IMR-90 (cell line): ENCODE results near the gene LDB1. TPM values are rescaled to one million over a fixed set of nuclear protein-coding genes. Genes with fewer than 3 reads are reported as not detected.
A peak's percentile ranks its signal among the peaks of the same experiment; 100 is the strongest.

Experiments used
- ATAC-seq: fragments of 200-7000 bp; cut with Tn5 transposase; 2 replicates; pipeline ENCODE4 v1.9.1; 2020; ENCODE audit warnings: low read depth, mild to moderate bottlenecking, moderate library complexity
- BruUV-seq: library from RNA; stranded (reverse); fragments of 400-500 nt; replicated peaks from 2 replicates; lab custom pipeline; 2021; lab: Mats Ljungman, UMichigan
- CTCF ChIA-PET: fragments of 300-600 bp; formaldehyde crosslinking; extraction: SDS; loops from one replicate; lab custom pipeline; 2021; ENCODE audit warnings: antibody characterized with exemption; lab: Yijun Ruan, JAX
- POLR2A ChIA-PET: fragments of 300-600 bp; sonication (Branson Sonifier 250); formaldehyde crosslinking; loops from one replicate; lab custom pipeline; 2022; ENCODE audit warnings: antibody characterized with exemption; ENCODE audit not compliant: unreplicated experiment; lab: Charles Lee
- DNase-seq: peaks from one replicate; pipeline ENCODE4 v3.0.0; 2013
- H2AFZ ChIP-seq: replicated peaks from 2 replicates; pipeline ENCODE3; 2013; ENCODE audit warnings: low read length, mild to moderate bottlenecking; ENCODE audit not compliant: poor library complexity
- H2AK5ac ChIP-seq: 2 replicates; pipeline ENCODE4 v1.6.1; 2013; ENCODE audit warnings: low read depth, low read length, inconsistent platforms
- H2AK9ac ChIP-seq: replicated peaks from 2 replicates; pipeline ENCODE3; 2013; ENCODE audit warnings: mild to moderate bottlenecking, low read depth, low read length, moderate library complexity; ENCODE audit not compliant: poor library complexity
- H2BK120ac ChIP-seq: 2 replicates; pipeline ENCODE4 v1.6.1; 2013; ENCODE audit warnings: low read depth, low read length, inconsistent platforms
- H2BK15ac ChIP-seq: 3 replicates; pipeline ENCODE4 v1.6.1; 2013; ENCODE audit warnings: low read depth, low read length, inconsistent platforms
- H2BK20ac ChIP-seq: 2 replicates; pipeline ENCODE4 v1.6.1; 2013; ENCODE audit warnings: low read depth, mild to moderate bottlenecking, inconsistent platforms, low read length, moderate library complexity
- H2BK5ac ChIP-seq: 2 replicates; pipeline ENCODE4 v1.6.1; 2013; ENCODE audit warnings: mild to moderate bottlenecking, low read depth, low read length, inconsistent platforms; ENCODE audit not compliant: poor library complexity, severe bottlenecking
- H3K14ac ChIP-seq: replicated peaks from 2 replicates; pipeline ENCODE4 v1.6.1; 2013; ENCODE audit warnings: low read depth, low read length, inconsistent platforms
- H3K18ac ChIP-seq: 2 replicates; pipeline ENCODE4 v1.6.1; 2013; ENCODE audit warnings: low read depth, low read length, control low read depth
- H3K23ac ChIP-seq: 2 replicates; pipeline ENCODE4 v1.6.1; 2013; ENCODE audit warnings: low read depth, low read length, inconsistent platforms
- H3K27ac ChIP-seq: 2 replicates; pipeline ENCODE4 v1.5.1; 2013; ENCODE audit warnings: mild to moderate bottlenecking, control low read depth, low read length; ENCODE audit not compliant: insufficient read depth
- H3K27me3 ChIP-seq: 2 replicates; pipeline ENCODE4 v1.6.1; 2013; ENCODE audit warnings: low read length; ENCODE audit not compliant: control insufficient read depth, insufficient read depth
- H3K36me3 ChIP-seq: 2 replicates; pipeline ENCODE4 v1.6.1; 2013; ENCODE audit warnings: low read length, mixed read lengths; ENCODE audit not compliant: control insufficient read depth, insufficient read depth
- H3K4ac ChIP-seq: 2 replicates; pipeline ENCODE4 v1.6.1; 2013; ENCODE audit warnings: low read depth, low read length, inconsistent platforms
- H3K4me1 ChIP-seq: 2 replicates; pipeline ENCODE4 v1.6.1; 2013; ENCODE audit warnings: low read length, mixed read lengths; ENCODE audit not compliant: control insufficient read depth, insufficient read depth
- H3K4me2 ChIP-seq: 2 replicates; pipeline ENCODE4 v1.6.1; 2013; ENCODE audit warnings: low read depth, mild to moderate bottlenecking, control low read depth, low read length, moderate library complexity
- H3K4me3 ChIP-seq: 2 replicates; pipeline ENCODE4 v1.5.1; 2013; ENCODE audit warnings: low read depth, mild to moderate bottlenecking, control low read depth, low read length, moderate library complexity; ENCODE audit not compliant: insufficient read depth
- H3K56ac ChIP-seq: 2 replicates; pipeline ENCODE4 v1.6.1; 2013; ENCODE audit warnings: low read length, inconsistent platforms; ENCODE audit not compliant: insufficient read depth; ENCODE audit errors: extremely low read depth
- H3K79me1 ChIP-seq, 2 experiments: 2 replicates each; pipeline ENCODE4 v1.6.1; 2013; ENCODE audit warnings: low read length in 2 of 2, inconsistent platforms in 1 of 2, low read depth in 1 of 2
- H3K9ac ChIP-seq: 2 replicates; pipeline ENCODE4 v1.6.1; 2013; ENCODE audit warnings: low read depth, low read length, control low read depth
- H3K9me1 ChIP-seq: 2 replicates; pipeline ENCODE4 v1.6.1; 2013; ENCODE audit warnings: low read length, inconsistent platforms; ENCODE audit not compliant: insufficient read depth
- H3K9me3 ChIP-seq: 2 replicates; pipeline ENCODE4 v1.6.1; 2013; ENCODE audit warnings: low read length; ENCODE audit not compliant: control insufficient read depth, insufficient read depth
- H4K20me1 ChIP-seq: 2 replicates; pipeline ENCODE4 v1.6.1; 2013; ENCODE audit warnings: low read length, inconsistent platforms; ENCODE audit not compliant: insufficient read depth
- H4K5ac ChIP-seq: 2 replicates; pipeline ENCODE4 v1.6.1; 2013; ENCODE audit warnings: mild to moderate bottlenecking, low read depth, low read length, control low read depth
- H4K8ac ChIP-seq, 2 experiments: 2 replicates each; pipeline ENCODE4 v1.6.1; 2013; ENCODE audit warnings: low read depth in 2 of 2, low read length in 2 of 2, control low read depth in 1 of 2, inconsistent platforms in 1 of 2
- H4K91ac ChIP-seq: 2 replicates; pipeline ENCODE4 v1.6.1; 2013; ENCODE audit warnings: low read depth, low read length, inconsistent platforms; ENCODE audit not compliant: insufficient read depth
- CEBPB ChIP-seq: IDR thresholded peaks from 2 replicates; pipeline ENCODE4 v1.6.1; 2012; ENCODE audit warnings: low read depth, low read length, improper control_type of control experiment
- POLR2A ChIP-seq: IDR thresholded peaks from 2 replicates; pipeline ENCODE4 v1.6.1; 2012; ENCODE audit warnings: mild to moderate bottlenecking, low read depth, low read length
- WGBS, 2 experiments: methylation state at CpG; one replicate each; pipeline versions ENCODE4 v1.1.5 to v1.1.7; 2013; ENCODE audit warnings: missing lambda C conversion rate in 2 of 2; ENCODE audit not compliant: insufficient read length in 1 of 2; ENCODE audit errors: extremely low coverage in 2 of 2; 5-methylcytosine and 5-hydroxymethylcytosine counted together
- dilution Hi-C: fragments of 300-500 bp; cut with HindIII; formaldehyde crosslinking; loops from one replicate; pipeline ENCODE4 v1.14.3; 2018; ENCODE audit warnings: low sequenced_read_pairs; ENCODE audit not compliant: unreplicated experiment
- in situ Hi-C: fragments of 300-500 bp; cut with MboI; formaldehyde crosslinking; loops from 3 replicates; pipeline ENCODE4 v1.14.3; 2019; ENCODE audit warnings: low sequenced_read_pairs, inconsistent platforms, mixed read lengths
- intact Hi-C: fragments of 100-400 bp; cut with micrococcal nuclease; formaldehyde crosslinking; loops from 2 replicates; pipeline ENCODE4 v1.10.0; 2022
- polyA plus RNA-seq, 3 experiments: library from polyadenylated mRNA; depleted of rRNA; stranded (reverse); fragments of >200 nt; gene quantifications; 2 replicates each; pipeline ENCODE4 v1.2.3, GENCODE V29; 2012; ENCODE audit warnings: low replicate concordance in 1 of 3
- total RNA-seq: library from RNA; depleted of rRNA; stranded (reverse); fragments of >200 nt; gene quantifications from 2 replicates; pipeline ENCODE4 v1.2.3, GENCODE V29; 2012

Gene LDB1
- total and polyA plus RNA-seq, 2 of the 4 experiments (the other 2 are of a cell fraction): 47.9 to 92.4 TPM

DNA sequence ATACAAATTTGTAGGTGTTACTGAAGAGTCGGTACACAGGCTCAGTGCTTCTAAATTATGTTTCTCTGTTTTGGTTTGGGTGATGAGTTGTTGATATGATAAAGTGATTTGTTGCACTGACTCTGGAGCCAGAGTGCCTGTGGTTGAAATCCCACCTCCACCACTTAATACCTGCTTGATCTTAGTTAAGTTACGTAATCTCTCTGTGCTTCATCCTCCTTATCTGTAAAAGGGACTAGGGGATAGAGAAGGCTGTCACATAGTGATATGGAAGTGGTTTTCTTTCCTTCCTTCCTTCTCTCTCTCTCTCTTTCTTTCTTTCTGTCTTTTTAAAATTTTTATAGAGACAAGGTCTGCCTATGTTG, 55.7 kb downstream of the LDB1 start:
- in situ Hi-C loops (no loop called here), intact Hi-C loops (no loop called here), dilution Hi-C loops (no loop called here)
- H3K4me2 ChIP-seq: no peak overlapping the region
- H2BK120ac ChIP-seq: no peak overlapping the region; the same call in 1 of the 2 replicates
- ChIA-PET CTCF (no interaction called here), POLR2A (no interaction called here)
- peak overlapping the region; percentile 29; the same call in 1 of the 2 replicates for H2BK20ac ChIP-seq
- H3K56ac ChIP-seq: no peak overlapping the region
- H4K5ac ChIP-seq: peak overlapping the region; percentile 54
- H2AK5ac ChIP-seq: peak overlapping the region; percentile 5; the same call in 1 of the 2 replicates
- peak overlapping the region; percentile 15; the same call in 1 of the 2 replicates for H3K27ac ChIP-seq
- H3K4me3 ChIP-seq: no peak overlapping the region
- no CpG with 5 or more reads among the region's 2 CpGs for WGBS, 2 experiments
- no TSS peak for BruUV-seq
- H2BK5ac ChIP-seq: no peak overlapping the region
- ATAC-seq: no peak
- H3K79me1 ChIP-seq: peaks cover 14 to 35% of the 10 kb centered on the region in 2 experiments; a peak in 3 of 4 replicates
- no peak for DNase-seq
- H4K91ac ChIP-seq: peak overlapping the region; percentile 26; the same call in 1 of the 2 replicates
- no peak overlapping the region for H2AFZ ChIP-seq
- no peak overlapping the region for H3K18ac ChIP-seq
- peaks cover 19% of the 10 kb centered on the region for H3K9me1 ChIP-seq
- peak overlapping the region; percentile 63 to 82 for H4K8ac ChIP-seq
- H3K14ac ChIP-seq: 0 out of 2 replicates have a peak overlapping the region, but pooled peaks have one; percentile 16
- H2AK9ac ChIP-seq: peak overlapping the region; percentile 6
- H3K27me3 ChIP-seq: no peaks in the 10 kb centered on the region
- H3K36me3 ChIP-seq: peaks cover 19% of the 10 kb centered on the region
- no peaks in the 10 kb centered on the region for H3K9me3 ChIP-seq
- H3K9ac ChIP-seq: no peak overlapping the region
- H4K20me1 ChIP-seq: peaks cover 33% of the 10 kb centered on the region
- H3K23ac ChIP-seq: 0 out of 2 replicates have a peak overlapping the region, but pooled peaks have one; percentile 11
- peaks cover 22% of the 10 kb centered on the region for H3K4me1 ChIP-seq
- peak overlapping the region; percentile 24; the same call in 1 of the 2 replicates for H3K4ac ChIP-seq
- peak overlapping the region; percentile 26; the same call in 1 of the 3 replicates for H2BK15ac ChIP-seq
- no peak for TF ChIP-seq POLR2A
- TF ChIP-seq CEBPB: peak; percentile 67
